GM20000 (cell line): ENCODE results near the gene LASP1NB.

Experiments used
- DNase-seq: peaks from one replicate; pipeline ENCODE4 v3.0.0; 2012; ENCODE audit warnings: low spot score
- CTCF ChIP-seq: IDR thresholded peaks from 2 replicates; pipeline ENCODE4 v1.5.1; 2012; ENCODE audit warnings: mild to moderate bottlenecking, control low read depth; ENCODE audit errors: extremely low read depth, missing control alignments

Gene LASP1NB

DNA sequence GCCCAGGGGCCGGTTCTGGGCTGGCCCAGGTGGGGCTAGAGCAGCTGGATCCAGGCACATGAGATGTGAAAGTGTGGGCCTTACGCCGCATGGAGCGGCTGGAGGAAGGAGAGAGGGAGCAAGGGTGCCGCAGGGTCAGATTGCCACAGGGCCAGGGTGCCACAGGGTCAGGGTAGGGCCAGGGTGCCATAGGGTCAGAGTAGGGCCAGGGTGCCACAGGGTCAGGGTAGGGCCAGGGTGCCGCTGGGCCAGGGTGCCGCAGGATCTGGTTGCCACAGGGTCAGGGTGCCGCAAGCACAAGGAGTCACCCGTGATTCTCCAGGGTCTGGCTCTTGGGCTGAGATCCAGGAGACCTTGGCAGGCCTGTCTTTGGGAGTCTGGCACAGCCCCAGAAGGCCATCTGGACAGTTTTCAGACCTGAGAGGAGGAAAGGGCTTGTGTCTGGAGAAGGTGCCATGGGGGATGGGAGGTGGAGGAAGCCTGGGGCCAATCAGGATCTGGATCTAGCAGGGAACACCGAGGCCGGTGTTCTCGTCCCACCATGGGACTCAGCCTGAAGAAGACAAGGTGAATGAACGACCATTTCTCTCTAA is 13.1 kb upstream of the LASP1NB start:
- DNase-seq: no peak
- no peak for TF ChIP-seq CTCF

GRCh38 chr17:38914741-38915638 is 10.4 kb upstream of the LASP1NB start:
- no peak for DNase-seq
- TF ChIP-seq CTCF: no peak

- TF ChIP-seq CTCF: no peak
- no peak for DNase-seq
Observed at GRCh38 chr17:38915639-38915995, 9.8 kb upstream of the LASP1NB start.

- TF ChIP-seq CTCF: no peak
- no peak for DNase-seq
Observed at GRCh38 chr17:38916771-38917170, 8.6 kb upstream of the LASP1NB start.

DNA sequence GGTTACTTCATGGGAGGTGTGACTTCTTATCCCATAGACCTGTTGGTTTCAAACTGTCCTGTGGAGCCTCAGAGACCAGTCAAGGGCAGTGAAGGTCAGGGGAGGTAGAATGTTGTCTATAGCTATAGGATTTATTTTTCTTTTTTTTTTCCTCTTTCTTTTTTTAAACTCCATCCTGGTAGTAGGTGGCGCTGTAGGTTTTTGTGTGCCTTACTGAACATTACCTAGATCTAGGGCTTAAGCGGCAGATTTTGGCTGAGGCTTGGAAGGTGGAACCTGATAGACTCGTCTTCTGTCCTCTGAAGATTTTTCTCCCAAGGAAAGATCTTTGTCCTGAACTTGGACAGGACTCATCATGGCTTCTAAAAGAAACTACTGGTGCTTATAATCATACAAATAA is 8.2 kb upstream of the LASP1NB start:
- TF ChIP-seq CTCF: no peak
- DNase-seq: no peak

GRCh38 chr17:38918129-38918913 is 7.1 kb upstream of the LASP1NB start:
- DNase-seq: no peak
- TF ChIP-seq CTCF: no peak

DNA sequence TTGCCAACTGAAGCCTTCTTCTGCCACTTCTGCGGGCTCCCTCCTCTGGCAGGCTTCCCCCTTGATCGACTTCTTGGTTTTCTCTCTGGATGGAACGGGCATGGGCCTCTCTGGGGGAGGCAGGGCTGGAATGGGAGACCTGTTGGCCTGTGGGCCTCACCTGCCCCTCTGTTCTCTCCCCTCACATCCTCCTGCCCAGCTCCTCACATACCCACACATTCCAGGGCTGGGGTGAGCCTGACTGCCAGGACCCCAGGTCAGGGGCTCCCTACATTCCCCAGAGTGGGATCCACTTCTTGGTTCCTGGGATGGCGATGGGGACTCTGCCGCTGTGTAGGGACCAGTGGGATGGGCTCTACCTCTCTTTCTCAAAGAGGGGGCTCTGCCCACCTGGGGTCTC is 6.5 kb upstream of the LASP1NB start:
- no peak for DNase-seq
- no peak for TF ChIP-seq CTCF
